ENCODE measurements around the gene SCN2B. TPM values are rescaled to one million over a fixed set of nuclear protein-coding genes. Genes with fewer than 3 reads are reported as not detected.

SCN2B gene
- total and polyA plus RNA-seq, 2 of the 13 experiments (the other 11 are each of a cell fraction or from before 2014, with no cell fraction given): 0.01 to 0.02 TPM

GRCh38 chr11:118135051-118135795 is 41.2 kb downstream of the SCN2B start (continued):
- no peak for TF ChIP-seq PRPF4 (IDR thresholded peaks at IDR 0.05; ENCODE audit: low read depth, low read length, poor library complexity, severe bottlenecking)
- TF ChIP-seq ZFX (CRISPR knock-in tag; IDR thresholded peaks at IDR 0.05; ENCODE audit: low read depth): no peak
- no peak for TF ChIP-seq ZNF282 (IDR thresholded peaks at IDR 0.05; ENCODE audit: partially characterized antibody)

DNA sequence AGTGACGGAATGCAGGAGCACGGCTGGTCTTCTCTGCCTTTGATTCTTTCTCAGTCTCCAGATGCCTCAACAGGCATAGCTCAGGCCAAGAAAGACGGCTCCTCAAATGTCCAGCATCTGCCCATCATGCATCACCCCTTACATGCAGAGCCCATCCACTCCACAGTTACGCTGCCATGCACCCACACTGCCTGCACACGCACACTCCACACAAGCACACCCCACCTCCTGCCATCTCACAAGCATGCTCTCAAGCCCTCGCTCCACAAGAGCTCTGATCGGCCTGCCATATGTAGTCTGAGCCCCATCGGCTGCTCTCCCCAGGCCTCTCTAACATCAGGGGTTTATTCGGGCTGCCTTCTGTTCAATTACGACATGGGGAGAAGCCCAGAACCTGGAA is 42.6 kb downstream of the SCN2B start:
- no TSS peak for BruUV-seq (replicated peaks)
- Histone ChIP-seq H3K27me3 (ENCODE audit: control insufficient read depth in 1 of 2, insufficient read depth in 2 of 2, low read length in 2 of 2) (peaks cover 11 to 51% of the 10 kb centered on the region in 2 experiments; a peak in 4 of 5 replicates), H2AFZ (ENCODE audit: low read length) (no peak overlapping the region), H3K4me3 (replicated peaks in 1 of 3; ENCODE audit: insufficient read depth in 1 of 3, low read depth in 2 of 3, low read length in 3 of 3) (no peak overlapping the region), H3K79me2 (ENCODE audit: insufficient read depth, low read length) (no peaks in the 10 kb centered on the region), H4K20me1 (ENCODE audit: insufficient read depth, low read length) (no peaks in the 10 kb centered on the region), H3K9me3 (ENCODE audit: low read length) (no peaks in the 10 kb centered on the region), H3K36me3 (replicated peaks in 1 of 2; ENCODE audit: control insufficient read depth in 1 of 2, insufficient read depth in 2 of 2, low read length in 2 of 2) (no peaks in the 10 kb centered on the region), H3K27ac (ENCODE audit: extremely low read length, insufficient read depth, low read length) (no peak overlapping the region), H3K4me1 (ENCODE audit: insufficient read depth, low read length) (no peaks in the 10 kb centered on the region), H3K4me2 (ENCODE audit: low read depth, low read length) (no peak overlapping the region), H3K9ac (ENCODE audit: insufficient read depth, low read depth, low read length) (no peak overlapping the region)
- intact Hi-C loops (cut with micrococcal nuclease; ENCODE audit: unreplicated experiment): no loop called here
- WGBS (ENCODE audit: low lambda C conversion rate): 40% methylated on average over 9 of the region's 10 CpGs
- FAIRE-seq (no peak), ATAC-seq (no peak), DNase-seq (ENCODE audit: low spot score) (no peak)
- in situ Hi-C loops (cut with HindIII; ENCODE audit: extremely low pct_ligation_motif_present, low pct_unique_long_range_greater_than_20kb): loop anchor here (25.0 kb wide), 1 partner anchor 353 kb away; no protein-coding TSS in a partner anchor
- CTCF ChIA-PET (ENCODE audit: low intra/inter-chr PET ratio, low total read pairs): no interaction called here
- POLR2A ChIA-PET: no interaction called here
- TF ChIP-seq, protein P1, sequence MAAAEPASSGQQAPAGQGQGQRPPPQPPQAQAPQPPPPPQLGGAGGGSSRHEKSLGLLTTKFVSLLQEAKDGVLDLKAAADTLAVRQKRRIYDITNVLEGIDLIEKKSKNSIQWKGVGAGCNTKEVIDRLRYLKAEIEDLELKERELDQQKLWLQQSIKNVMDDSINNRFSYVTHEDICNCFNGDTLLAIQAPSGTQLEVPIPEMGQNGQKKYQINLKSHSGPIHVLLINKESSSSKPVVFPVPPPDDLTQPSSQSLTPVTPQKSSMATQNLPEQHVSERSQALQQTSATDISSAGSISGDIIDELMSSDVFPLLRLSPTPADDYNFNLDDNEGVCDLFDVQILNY (CRISPR knock-in tag; conservative IDR thresholded peaks at IDR 0.05): no peak
- TF ChIP-seq ZMYM2 (CRISPR knock-in tag; IDR thresholded peaks at IDR 0.05) (no peak), RBM22 (optimal IDR thresholded peaks at IDR 0.05; ENCODE audit: low read length) (no peak), ZNF513 (CRISPR knock-in tag; conservative IDR thresholded peaks at IDR 0.05) (no peak), HHEX (CRISPR knock-in tag; IDR thresholded peaks at IDR 0.05) (no peak), HOXA3 (CRISPR knock-in tag; IDR thresholded peaks at IDR 0.05) (no peak), KIAA2018 (CRISPR knock-in tag; IDR thresholded peaks at IDR 0.05; ENCODE audit: borderline replicate concordance) (no peak)
- TF ChIP-seq, protein P2, sequence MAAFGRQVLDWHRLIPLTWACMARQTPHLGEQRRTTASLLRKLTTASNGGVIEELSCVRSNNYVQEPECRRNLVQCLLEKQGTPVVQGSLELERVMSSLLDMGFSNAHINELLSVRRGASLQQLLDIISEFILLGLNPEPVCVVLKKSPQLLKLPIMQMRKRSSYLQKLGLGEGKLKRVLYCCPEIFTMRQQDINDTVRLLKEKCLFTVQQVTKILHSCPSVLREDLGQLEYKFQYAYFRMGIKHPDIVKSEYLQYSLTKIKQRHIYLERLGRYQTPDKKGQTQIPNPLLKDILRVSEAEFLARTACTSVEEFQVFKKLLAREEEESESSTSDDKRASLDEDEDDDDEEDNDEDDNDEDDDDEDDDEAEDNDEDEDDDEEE (CRISPR knock-in tag; IDR thresholded peaks at IDR 0.05): no peak
